SK-MEL-5 (cell line): ENCODE results near the gene DDX39A. TPM values are rescaled to one million over a fixed set of nuclear protein-coding genes. Genes with fewer than 3 reads are reported as not detected.
"Not testable (repeated sequence)": the region's sequence is repeated elsewhere in the genome, so short reads cannot be mapped to it uniquely, and the experiment has no call there.

Experiments
- DNase-seq: peaks from one replicate; pipeline ENCODE4 v3.0.0-alpha.2; 2016; ENCODE audit warnings: low read depth, low spot score
- in situ Hi-C: cut with HindIII; loops from 2 replicates; pipeline ENCODE4 v1.10.0; 2016; ENCODE audit warnings: low sequenced_read_pairs, high pct_unique_total_duplicates, low pct_unique_long_range_greater_than_20kb
- total RNA-seq: library from RNA; depleted of rRNA; stranded (reverse); fragments of >200 nt; shearing (Covaris generic); gene quantifications from 2 replicates; pipeline ENCODE4 v1.2.3, GENCODE V29; 2014

The DDX39A gene
- total RNA-seq, 1 experiment from 2014 or later: 72.9 TPM

DNA sequence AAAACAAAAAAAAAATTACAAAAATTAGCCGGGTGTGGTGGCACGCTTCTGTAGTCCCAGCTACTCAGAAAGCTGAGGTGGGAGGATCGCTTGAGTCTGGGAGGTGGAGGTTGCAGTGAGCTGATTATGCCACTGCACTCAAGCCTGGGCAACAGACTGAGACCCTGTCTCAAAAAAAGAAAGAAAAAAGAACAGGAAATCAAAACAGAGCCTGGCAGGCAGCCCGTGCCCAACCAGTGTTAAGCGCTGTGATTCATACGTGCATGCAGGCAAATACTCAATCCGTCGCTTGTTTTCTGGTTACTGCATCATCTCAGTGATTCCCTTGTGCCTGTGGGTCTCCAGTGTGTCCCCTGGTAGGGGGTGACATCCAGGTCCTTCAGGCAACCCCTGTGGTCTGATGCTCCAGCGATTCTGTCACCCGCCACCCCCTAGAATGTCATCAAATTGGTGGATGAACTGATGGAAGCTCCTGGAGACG, 18.1 kb downstream of the DDX39A start:
- in situ Hi-C loops: no loop called here
- DNase-seq: no peak

DNA sequence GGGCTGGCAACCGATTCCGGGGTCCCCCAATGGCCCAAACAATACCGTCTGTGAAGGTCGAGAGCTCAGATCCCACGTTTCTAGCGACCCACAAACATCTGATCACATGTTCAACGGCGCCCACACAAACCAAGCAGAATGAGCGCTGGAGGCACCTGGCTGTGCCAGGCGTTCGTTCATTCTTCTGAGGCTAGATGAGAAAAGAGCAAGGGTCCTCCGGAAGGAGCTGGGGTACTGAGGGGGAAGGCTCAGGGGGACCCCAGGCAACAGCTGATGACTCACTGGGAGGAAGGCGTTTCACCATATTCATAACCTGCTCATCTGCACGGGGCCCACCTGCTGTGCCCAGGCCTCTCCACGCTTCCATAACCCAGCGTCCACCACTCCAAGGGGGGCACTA, 22.0 kb downstream of the DDX39A start:
- in situ Hi-C loops, DNase-seq: not testable (repeated sequence)

DNA sequence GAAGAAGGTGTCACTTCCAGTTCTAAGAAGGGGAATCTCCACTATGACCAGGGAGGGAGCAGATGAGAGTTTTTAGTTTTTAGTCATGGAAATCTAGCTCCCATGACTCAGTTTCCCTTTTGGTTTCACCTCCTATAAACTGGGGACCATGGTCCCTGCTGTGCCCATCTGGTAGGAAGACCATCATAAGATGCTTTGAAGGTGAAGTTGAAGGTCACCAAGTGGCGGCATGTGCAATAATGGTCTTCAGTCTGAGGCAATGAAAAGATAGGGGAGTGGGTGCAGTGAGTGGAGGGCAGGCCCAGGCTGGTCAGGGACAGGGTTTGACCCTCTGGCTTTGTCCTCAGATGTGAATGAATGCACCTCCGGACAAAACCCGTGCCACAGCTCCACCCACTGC, 22.4 kb downstream of the DDX39A start:
- DNase-seq, in situ Hi-C loops: not testable (repeated sequence)

DNA sequence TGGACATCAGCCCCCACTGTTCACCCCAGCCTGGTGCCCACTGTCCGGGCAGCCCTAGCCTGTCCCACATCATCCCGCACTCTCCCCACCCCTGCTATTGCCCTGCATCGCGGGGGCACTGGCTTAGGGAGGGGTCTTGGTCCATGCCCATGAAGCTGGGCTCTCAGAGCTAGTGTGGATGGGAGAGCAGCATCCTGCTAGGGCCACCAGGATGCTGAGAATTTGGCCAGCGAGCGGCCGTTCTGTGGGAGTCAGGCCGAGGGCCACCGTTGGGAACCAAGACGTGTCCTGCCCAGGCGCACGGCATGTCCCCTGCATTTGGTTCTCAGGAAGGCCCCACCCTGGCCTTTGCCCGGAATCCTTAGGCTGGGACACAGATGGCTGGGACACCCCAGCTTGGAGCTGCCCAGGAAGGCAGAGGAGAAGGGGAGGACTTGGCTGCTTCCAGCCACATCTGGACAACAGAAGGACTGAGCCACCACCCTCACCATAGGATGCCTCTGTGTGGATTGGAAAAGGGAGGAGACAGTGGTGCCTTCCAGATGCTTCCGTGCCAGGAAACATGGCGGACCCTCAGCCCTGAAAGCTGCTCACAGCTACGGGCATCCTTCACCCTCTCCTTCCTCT, 23.3 kb downstream of the DDX39A start:
- in situ Hi-C loops: no loop called here
- DNase-seq: no peak

DNA sequence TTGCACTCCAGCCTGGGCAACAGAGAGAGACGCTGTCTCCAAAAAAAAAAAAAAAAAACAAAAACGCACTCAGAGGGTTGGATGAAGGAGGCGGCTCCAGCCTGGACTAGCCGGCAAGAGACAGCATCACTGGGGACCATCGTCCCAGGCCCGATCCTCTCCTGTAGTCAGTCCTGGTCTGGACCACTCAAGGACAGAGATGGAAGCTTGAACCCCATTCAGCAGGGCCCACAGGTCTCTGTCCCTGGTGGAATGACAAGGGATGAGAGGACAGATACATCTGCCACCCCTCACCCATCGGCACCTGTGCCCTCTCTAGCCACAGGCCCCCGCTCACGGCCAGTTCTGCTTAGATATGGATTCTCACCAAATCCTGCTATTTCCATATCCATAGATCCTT, 23.9 kb downstream of the DDX39A start:
- DNase-seq: no peak
- in situ Hi-C loops: no loop called here

DNA sequence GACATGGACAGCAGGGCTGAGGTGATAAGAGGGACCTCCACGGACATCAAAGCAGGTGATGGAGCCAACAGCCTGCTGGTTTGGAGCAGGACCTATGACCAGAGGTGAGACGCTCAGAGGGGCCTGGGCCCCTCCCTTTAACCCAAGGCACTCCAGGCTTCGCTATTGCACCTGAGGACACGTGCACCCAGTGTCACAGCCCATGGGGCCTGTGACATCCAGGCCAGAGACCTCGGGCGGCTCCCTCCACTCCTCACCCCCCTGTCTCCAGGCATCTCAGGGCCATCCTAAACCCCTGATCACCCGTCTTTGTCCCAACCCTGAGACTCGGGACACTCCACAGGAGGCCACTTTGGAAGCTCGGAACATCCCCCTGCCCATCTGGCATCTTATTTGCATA, 25.0 kb downstream of the DDX39A start:
- in situ Hi-C loops: no loop called here
- DNase-seq: no peak

DNA sequence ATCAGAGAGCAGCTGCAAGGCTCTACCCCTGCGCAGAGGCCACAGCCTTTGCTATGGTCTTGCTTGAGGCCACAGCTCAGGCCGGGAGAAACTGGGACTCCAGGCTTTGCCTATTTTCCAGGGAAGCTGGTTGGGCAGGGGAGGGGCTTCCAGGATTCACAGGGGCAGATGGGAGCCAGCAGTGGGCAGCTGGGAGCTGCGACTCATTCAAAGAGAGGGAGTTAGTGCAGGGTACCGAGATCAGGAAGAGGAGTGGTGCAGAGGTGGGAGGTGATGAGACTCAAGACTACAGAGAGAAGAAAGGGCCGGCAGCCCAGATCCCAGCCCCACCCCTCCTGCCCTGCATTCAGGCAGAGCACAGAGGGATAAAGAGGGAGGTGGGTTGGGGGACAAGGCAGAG, 25.8 kb downstream of the DDX39A start:
- no peak for DNase-seq
- in situ Hi-C loops: no loop called here

DNA sequence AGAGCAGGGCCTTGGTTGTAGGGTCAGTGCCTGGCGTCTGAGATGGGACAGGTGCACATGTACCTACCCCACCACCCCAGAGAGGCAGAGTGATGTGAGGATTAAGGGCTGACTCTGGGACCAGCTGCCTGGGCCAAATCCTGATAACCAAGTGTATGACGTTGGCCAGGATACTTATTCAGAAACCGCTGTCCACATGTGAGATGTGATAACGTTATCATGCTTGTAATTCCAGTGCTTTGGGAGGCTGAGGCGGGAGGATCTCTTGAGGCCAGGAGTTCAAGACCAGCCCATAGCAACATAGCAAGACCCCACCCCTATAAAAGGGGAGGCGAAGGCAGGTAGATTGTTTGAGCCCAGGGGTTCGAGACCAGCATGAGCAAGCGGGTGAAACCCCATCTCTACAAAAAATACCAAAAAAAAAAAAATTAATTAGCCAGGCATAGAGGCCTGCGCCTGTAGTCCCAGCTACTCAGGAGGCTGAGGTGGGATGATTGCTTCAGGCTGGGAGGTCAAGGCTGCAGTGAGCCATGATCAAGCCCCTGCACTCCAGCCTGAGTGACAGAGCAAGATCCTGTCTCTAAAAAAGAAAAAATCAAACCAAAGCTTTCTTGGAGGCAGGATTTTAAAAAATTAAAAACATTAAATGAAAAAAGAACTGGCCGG, 27.9 kb downstream of the DDX39A start:
- in situ Hi-C loops: no loop called here
- DNase-seq: no peak

DNA sequence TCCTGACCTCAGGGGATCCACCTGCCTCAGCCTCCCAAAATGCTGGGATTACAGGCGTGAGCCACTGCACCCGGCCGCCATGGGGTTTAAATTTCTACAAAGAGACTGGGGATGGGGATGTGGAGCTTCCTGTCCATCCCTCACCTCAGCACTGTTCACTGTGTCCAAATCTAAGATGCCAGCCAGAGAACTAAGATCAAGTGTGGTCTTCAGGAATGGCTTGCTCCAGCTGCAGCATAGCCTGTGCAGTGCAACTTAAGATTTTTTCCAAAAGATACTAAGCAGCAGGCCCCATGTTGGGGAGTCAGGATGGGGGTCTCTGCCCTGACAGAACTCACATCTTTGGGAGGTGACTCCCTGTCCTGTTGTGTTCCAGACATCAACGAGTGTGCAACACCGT, 28.6 kb downstream of the DDX39A start:
- in situ Hi-C loops: no loop called here
- DNase-seq: no peak

DNA sequence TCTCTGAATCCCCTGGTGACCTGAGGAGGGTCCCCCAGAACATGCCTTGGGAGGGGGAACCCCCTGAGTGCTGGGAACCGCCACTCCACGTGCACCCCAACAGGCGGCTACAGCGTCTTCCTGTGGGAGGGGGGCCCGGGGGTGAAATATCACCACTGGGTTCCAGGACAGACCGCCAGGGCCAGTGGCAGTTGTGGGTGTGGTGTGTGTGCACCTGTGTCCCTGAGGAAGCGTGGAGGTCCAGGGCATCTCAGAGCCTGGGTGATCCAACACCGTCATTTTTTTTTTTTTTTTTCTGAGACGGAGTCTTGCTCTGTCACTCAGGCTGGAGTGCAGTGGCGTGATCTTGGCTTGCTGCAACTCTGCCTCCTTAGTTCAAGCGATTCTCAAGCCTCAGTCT, 33.6 kb downstream of the DDX39A start:
- in situ Hi-C loops: no loop called here

DNA sequence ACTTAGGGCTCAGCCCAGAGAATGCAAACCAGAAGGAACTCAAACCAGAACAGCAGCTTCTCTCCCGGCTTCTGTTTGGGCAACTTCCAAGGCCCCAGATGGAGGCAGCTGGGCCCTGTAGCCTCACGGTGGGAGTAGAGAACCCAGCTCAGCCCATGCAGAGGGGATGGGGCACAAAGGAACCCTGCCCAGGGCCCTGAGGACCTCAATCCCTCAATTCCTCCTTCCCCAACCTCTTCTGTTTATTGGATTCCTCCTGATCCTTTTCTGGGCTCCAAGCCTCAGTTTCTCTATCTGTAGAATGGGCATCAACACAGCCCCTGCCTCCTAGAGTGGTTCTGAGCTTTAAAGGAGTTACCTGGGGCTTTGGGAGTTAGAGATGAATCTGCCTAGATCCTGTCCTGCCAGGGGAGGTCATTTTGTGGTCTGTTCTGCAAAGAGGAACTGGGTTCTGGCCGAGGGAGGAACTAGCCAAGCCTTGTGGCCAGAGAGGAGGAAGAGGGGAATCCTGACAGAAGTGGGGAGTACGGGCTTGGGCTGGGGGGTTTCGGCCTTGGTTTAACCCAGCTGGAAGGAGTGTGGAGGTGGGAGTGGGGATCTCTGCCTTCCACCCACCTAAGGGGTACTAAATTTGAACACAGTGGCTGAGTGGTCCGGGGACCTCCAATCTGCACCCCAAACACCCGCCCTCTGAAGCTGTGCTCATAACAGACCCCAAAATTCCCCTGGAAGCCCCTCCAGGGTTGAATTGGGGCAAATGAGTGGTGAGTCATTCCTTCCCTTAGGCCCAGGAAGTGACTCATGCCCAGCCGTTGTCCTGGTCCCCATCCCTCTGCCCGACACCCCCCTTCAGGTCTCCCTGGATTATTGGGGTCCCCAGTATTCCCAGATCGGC, 35.2 kb downstream of the DDX39A start:
- DNase-seq: no peak
- in situ Hi-C loops: no loop called here

More for the DNA sequence above, 33.6 kb downstream of the DDX39A start:
- no peak for DNase-seq

DNA sequence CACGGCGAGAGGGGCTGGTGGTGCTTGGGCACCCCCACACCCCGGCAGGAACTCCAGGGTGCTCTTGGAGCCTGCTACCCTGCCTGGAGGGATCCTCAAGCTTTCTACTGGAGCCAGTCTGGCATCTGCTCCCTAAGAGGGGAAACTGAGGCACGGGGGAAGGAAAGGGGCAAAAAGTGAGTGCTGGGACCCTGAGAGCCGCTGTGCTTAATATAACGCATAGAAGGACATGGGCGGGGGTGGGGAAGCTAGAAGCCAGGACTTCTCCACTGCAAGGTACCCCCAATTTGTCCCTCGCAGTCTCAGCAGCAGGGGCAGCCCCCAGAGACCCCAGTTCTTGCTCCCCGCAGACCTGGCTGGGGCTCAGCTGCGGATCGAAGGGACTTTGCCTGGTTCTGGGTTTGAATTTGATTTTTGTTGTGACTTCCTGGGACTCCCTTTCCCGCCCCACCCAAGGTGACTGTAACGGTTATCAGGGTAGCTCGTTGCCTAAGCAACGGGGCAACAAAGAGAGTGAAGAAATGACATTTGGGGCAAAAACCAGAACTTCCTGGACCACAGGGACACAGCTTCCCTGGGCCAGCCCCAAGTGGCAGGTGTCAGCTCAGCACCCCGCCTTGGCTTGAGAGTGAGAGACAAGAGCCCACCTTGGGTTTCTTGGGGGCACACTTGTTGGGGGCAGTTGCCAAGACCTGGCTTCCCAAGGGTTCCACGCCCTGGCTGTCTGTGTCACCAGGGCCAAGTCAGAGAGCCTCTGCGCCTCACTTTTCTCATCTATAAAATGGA, 37.3 kb downstream of the DDX39A start:
- DNase-seq: no peak
- in situ Hi-C loops: no loop called here

DNA sequence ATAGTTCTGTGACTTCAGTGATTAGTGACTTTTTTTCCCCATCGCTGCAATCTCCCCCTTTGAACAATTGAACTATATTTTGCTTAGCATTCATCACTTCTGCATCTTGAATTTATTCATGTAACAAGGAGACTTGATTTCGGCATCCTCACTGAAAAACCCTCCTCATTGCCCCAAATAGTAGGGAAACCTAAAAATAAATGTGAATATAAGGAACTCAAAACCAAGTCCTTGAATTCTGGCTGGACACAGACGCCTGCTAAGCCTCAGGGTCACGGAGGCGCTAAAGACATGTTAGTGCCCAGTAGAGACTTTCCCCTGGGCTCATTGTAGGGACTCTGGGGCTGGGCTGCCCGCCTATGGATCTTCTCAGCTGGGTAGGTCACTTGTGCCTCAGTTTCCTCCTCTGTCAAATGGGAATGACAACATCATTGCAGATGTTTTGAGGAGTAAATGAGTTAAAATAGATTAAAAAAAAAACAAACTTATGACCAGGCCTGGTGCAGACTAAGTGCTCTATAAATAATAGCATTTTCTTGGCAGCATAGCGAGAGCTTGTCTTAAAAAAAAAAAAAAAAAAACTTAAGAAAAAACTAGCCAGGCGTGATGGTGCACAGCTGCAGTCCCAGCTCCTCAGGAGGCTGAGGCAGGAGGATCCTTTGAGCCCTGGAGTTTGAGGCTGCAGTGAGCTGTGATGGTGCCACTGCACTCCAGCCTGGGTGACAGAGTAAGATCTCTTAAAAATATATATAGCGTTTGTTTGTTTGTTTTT, 39.7 kb downstream of the DDX39A start:
- no peak for DNase-seq
- in situ Hi-C loops: no loop called here

DNA sequence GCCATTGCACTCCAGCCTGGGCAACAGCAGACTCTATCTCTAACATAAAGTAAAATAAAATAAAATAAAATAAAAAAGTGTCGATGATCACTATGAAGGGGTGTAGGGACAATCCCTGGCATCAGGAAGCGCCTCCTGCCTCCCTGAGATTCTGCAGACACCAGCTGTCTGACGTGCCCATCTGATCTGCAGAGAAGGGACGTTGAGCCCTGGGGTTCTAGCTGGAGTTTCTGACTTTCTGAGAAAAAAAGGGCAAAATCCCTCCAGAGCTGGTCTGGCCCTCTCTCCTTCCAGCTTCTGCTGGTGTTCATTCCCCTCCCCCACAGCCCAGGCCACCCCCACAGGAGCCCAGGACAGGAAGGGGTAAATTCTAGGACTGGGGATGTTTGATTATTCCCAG, 40.3 kb downstream of the DDX39A start:
- no peak for DNase-seq
- in situ Hi-C loops: no loop called here

DNA sequence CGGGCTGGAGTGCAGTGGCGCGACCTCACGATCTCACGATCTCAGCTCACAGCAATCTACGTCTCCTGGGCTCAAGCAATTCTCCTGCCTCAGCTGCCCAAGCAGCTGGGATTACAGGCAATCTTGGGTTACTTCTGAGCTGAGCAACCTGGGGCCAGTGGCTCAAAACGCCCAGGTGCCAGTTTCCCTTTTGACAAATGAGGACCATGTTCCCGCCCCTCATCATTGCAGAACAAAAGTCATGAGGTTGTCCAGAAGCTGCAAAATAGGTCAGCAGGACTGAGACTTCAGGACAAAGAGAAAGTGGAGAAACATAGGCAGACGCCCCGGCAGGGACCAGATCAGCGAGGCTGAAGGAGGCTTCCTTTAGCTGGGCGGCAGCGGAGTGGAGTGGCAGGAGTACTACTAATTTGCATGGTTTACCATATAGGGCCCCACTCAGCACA, 41.2 kb downstream of the DDX39A start:
- in situ Hi-C loops: no loop called here
- DNase-seq: no peak

DNA sequence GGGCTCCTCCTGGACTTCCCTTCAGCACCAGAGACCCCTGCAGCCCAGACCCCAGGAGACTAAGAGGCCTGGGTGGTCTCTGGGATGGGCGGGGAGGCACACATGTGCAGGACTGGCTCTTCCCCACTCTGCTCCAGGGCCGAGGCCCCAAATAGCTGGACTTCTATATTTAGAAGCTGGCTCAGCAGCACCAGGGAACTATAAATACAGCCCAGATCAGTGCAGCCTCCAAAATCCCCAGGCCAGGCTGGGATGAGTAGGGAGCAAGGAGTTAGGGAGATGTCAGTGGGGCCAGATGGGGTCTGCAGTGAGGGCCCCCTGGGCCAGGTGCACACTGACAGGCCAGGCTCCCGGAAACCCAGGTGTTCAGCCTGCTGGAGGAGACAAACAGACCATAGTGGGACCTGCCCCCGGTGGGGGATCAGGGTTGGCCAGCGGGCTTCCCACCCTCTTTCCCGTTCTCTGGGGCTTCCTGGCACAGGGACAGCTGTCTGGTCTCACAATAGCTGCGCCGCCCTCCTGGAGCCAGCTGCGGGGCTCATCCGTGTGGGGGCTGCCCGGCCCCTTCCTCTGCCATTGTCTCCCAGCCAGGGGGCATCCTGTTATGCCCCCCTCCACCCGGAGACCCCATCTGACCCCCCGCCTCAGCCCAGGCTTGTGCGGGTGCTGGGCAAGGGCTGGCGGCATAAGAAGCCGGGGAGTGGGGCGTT, 43.4 kb downstream of the DDX39A start:
- no peak for DNase-seq
- in situ Hi-C loops: no loop called here
